HepG2 (cell line): Measurements from ENCODE around the gene TMPO. TPM values are rescaled to one million over a fixed set of nuclear protein-coding genes. Genes with fewer than 3 reads are reported as not detected.
A peak's percentile ranks its signal among the peaks of the same experiment; 100 is the strongest.

ENCODE experiments used
- ADNP ChIP-seq: sonication (generic); formaldehyde crosslinking; IDR thresholded peaks from 2 replicates; pipeline ENCODE4 v1.4.0; 2020; ENCODE audit warnings: missing genetic modification reagents
- ELF3 ChIP-seq: IDR thresholded peaks from 2 replicates; pipeline ENCODE4 v1.6.1; 2016; ENCODE audit warnings: missing genetic modification reagents, missing compliant biosample characterization
- GATAD2A ChIP-seq: IDR thresholded peaks from 2 replicates; pipeline ENCODE4 v1.6.1; 2016
- KDM5A ChIP-seq: fragments of 200-600 bp; sonication (generic); IDR thresholded peaks from 2 replicates; pipeline ENCODE4 v1.7.0; 2018; ENCODE audit warnings: antibody characterized with exemption, mild to moderate bottlenecking, low read length, borderline replicate concordance
- MIER2 ChIP-seq: IDR thresholded peaks from 2 replicates; pipeline ENCODE4 v1.6.1; 2016; ENCODE audit warnings: missing biosample characterization, missing genetic modification reagents
- NFIC ChIP-seq: IDR thresholded peaks from 2 replicates; pipeline ENCODE4 v1.6.1; 2012; ENCODE audit warnings: mild to moderate bottlenecking, low read length, inconsistent platforms
- SATB2 ChIP-seq: sonication (generic); formaldehyde crosslinking; IDR thresholded peaks from 2 replicates; pipeline ENCODE4 v1.5.0; 2020; ENCODE audit warnings: missing genetic modification reagents
- SOX5 ChIP-seq: IDR thresholded peaks from 2 replicates; pipeline ENCODE4 v1.6.1; 2016; ENCODE audit warnings: borderline replicate concordance
- ZBTB38 ChIP-seq: sonication (generic); formaldehyde crosslinking; IDR thresholded peaks from 2 replicates; pipeline ENCODE4 v1.5.1; 2020; ENCODE audit warnings: mild to moderate bottlenecking, missing genetic modification reagents
- ZNF343 ChIP-seq: sonication (generic); formaldehyde crosslinking; IDR thresholded peaks from 2 replicates; pipeline ENCODE4 v1.4.0; 2020; ENCODE audit warnings: mild to moderate bottlenecking, missing genetic modification reagents
- ZNF451 ChIP-seq: sonication (generic); formaldehyde crosslinking; IDR thresholded peaks from 2 replicates; pipeline ENCODE4 v1.5.0; 2020; ENCODE audit warnings: mild to moderate bottlenecking, missing genetic modification reagents
- ZNF501 ChIP-seq: sonication (generic); formaldehyde crosslinking; IDR thresholded peaks from 2 replicates; pipeline ENCODE4 v1.5.1; 2020; ENCODE audit warnings: mild to moderate bottlenecking, moderate library complexity, missing genetic modification reagents
- ZNF713 ChIP-seq: sonication (generic); formaldehyde crosslinking; IDR thresholded peaks from 2 replicates; pipeline ENCODE4 v1.4.0; 2020; ENCODE audit warnings: mild to moderate bottlenecking, missing genetic modification reagents
- ZNF747 ChIP-seq: sonication (generic); formaldehyde crosslinking; IDR thresholded peaks from 2 replicates; pipeline ENCODE4 v1.8.1; 2023; ENCODE audit warnings: missing genetic modification reagents, mild to moderate bottlenecking, borderline replicate concordance
- ZNF775 ChIP-seq: sonication (generic); formaldehyde crosslinking; IDR thresholded peaks from 2 replicates; pipeline ENCODE4 v1.4.0; 2020; ENCODE audit warnings: missing genetic modification reagents, mild to moderate bottlenecking, moderate library complexity, borderline replicate concordance
- ZSCAN21 ChIP-seq: sonication (generic); formaldehyde crosslinking; IDR thresholded peaks from 2 replicates; pipeline ENCODE4 v1.8.0; 2022; ENCODE audit warnings: mild to moderate bottlenecking, missing genetic modification reagents, moderate library complexity, borderline replicate concordance
- ZSCAN31 ChIP-seq: sonication (generic); formaldehyde crosslinking; IDR thresholded peaks from 2 replicates; pipeline ENCODE4 v1.5.0; 2020; ENCODE audit warnings: low read depth, mild to moderate bottlenecking, missing genetic modification reagents
- polyA plus RNA-seq, 8 experiments: library from polyadenylated mRNA; depleted of rRNA in 3 of 8; stranded (reverse) in 7 of 8; unstranded in 1 of 8; fragments of >200 nt; fragmentation: Illumina TruSeq in 4 of 8; extraction: Trizol in 4 of 8; gene quantifications; 2 replicates each; pipeline versions ENCODE4 v1.2.1 to v1.2.3, GENCODE V29; 2011 to 2016; ENCODE audit warnings: low read depth in 4 of 8, missing spikeins in 1 of 8, mixed read lengths in 1 of 8; ENCODE audit not compliant: insufficient read depth in 1 of 8
- total RNA-seq, 5 experiments: library from RNA; depleted of rRNA; stranded (reverse); fragments of >200 nt; fragmentation: Illumina TruSeq; extraction: Trizol; gene quantifications; 2 replicates each; pipeline ENCODE4 v1.2.3, GENCODE V29; 2016; ENCODE audit warnings: low read depth in 1 of 5
- TF ChIP-seq, protein P1 (sequence below): sonication (generic); formaldehyde crosslinking; IDR thresholded peaks from 2 replicates; pipeline ENCODE4 v1.8.1; 2023; ENCODE audit warnings: mild to moderate bottlenecking, moderate library complexity, missing genetic modification reagents
- TF ChIP-seq, protein P2 (sequence below): sonication (generic); formaldehyde crosslinking; IDR thresholded peaks from 2 replicates; pipeline ENCODE4 v1.4.0; 2020; ENCODE audit warnings: missing genetic modification reagents, borderline replicate concordance
- TF ChIP-seq, protein P3 (sequence below): sonication (generic); formaldehyde crosslinking; conservative IDR thresholded peaks from 2 replicates; pipeline ENCODE4 v1.8.0; 2022; ENCODE audit warnings: low read depth, missing genetic modification reagents
- TF ChIP-seq, protein P4 (sequence below): IDR thresholded peaks from 2 replicates; pipeline ENCODE4 v1.6.1; 2012; ENCODE audit warnings: low read depth, low read length, improper control_type of control experiment

Gene TMPO
- total and polyA plus RNA-seq, 2 of the 13 experiments (the other 11 are each of a cell fraction or from before 2014, with no cell fraction given): 24.2 to 167 TPM

DNA sequence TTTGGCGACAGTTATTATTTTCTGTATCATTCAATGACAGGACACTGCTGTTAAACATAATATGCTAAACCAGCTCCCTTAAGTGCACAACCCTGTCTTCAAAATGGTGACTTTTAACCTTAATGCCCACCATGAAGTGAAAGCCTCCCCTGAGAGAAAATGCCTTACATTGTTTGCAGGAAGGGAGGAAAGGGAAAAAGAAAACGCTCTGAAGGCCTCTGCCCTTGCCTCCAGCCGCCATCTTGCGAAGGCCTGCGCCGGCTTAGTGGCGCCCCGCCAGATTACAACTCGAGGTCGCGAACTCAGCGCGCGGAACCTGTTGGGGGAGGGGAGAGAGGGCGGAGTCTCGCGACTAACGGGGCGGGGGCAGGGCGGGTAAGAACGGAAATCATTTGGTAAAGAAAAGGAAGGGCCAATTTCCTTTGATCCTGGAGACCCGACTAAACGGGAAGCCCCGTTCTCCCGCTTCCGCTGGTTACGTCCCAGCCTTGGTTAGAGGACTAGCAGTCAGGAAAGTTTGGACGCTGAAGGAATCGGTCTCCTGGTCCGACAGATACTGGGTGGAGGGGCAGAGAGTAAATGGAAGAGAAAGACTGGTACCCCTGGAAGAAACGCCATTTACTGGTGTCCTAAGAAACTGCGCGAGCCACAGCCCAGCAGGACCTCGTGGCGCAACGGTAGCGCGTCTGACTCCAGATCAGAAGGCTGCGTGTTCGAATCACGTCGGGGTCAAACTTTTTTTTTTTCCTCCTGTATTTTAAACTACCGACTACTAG, 11.6 kb upstream of the TMPO start (continued):
- TF ChIP-seq ZNF747 (CRISPR knock-in tag) (peak; percentile 37), SATB2 (CRISPR knock-in tag) (no peak), SOX5 (CRISPR knock-in tag) (peak; percentile 13; the same call in 1 of the 2 replicates), ZBTB38 (CRISPR knock-in tag) (peak; percentile 12; the same call in 1 of the 2 replicates), MIER2 (0 out of 2 replicates have a peak, but pooled peaks have one; percentile 34), ADNP (CRISPR knock-in tag) (peak; percentile 76; the same call in 1 of the 2 replicates), ZNF775 (CRISPR knock-in tag) (peak; percentile 13; the same call in 1 of the 2 replicates), KDM5A (0 out of 2 replicates have a peak, but pooled peaks have one; percentile 73), GATAD2A (CRISPR knock-in tag) (peak; percentile 37; the same call in 1 of the 2 replicates), ELF3 (CRISPR knock-in tag) (peak; percentile 52), ZNF501 (CRISPR knock-in tag) (peak; percentile 73), ZNF713 (CRISPR knock-in tag) (no peak), ZSCAN31 (peak; percentile 56; the same call in 1 of the 2 replicates), NFIC (peak; percentile 55; the same call in 1 of the 2 replicates), ZNF343 (CRISPR knock-in tag) (0 out of 2 replicates have a peak, but pooled peaks have one; percentile 24), ZNF451 (peak; percentile 24), ZSCAN21 (no peak)
- TF ChIP-seq, protein P1, sequence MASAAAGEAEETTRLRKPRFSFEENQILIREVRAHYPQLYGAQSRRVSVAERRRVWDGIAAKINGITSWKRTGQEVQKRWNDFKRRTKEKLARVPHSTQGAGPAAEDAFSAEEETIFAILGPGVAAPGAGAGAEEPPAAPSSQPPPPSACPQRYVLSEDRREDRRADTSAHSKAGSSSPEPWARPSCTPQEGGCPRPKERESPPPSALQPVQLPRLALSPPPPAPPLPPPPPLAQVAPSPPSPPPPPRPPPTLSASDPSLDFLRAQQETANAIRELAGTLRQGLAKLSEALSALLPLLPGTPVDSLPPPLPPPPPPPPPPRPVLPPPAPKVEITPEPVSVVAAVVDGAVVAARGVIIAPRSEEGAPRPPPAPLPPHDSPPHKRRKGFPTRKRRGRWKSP: peak; percentile 68
- TF ChIP-seq, protein P2, sequence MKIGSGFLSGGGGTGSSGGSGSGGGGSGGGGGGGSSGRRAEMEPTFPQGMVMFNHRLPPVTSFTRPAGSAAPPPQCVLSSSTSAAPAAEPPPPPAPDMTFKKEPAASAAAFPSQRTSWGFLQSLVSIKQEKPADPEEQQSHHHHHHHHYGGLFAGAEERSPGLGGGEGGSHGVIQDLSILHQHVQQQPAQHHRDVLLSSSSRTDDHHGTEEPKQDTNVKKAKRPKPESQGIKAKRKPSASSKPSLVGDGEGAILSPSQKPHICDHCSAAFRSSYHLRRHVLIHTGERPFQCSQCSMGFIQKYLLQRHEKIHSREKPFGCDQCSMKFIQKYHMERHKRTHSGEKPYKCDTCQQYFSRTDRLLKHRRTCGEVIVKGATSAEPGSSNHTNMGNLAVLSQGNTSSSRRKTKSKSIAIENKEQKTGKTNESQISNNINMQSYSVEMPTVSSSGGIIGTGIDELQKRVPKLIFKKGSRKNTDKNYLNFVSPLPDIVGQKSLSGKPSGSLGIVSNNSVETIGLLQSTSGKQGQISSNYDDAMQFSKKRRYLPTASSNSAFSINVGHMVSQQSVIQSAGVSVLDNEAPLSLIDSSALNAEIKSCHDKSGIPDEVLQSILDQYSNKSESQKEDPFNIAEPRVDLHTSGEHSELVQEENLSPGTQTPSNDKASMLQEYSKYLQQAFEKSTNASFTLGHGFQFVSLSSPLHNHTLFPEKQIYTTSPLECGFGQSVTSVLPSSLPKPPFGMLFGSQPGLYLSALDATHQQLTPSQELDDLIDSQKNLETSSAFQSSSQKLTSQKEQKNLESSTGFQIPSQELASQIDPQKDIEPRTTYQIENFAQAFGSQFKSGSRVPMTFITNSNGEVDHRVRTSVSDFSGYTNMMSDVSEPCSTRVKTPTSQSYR (CRISPR knock-in tag): peak; percentile 99
- TF ChIP-seq, protein P3, sequence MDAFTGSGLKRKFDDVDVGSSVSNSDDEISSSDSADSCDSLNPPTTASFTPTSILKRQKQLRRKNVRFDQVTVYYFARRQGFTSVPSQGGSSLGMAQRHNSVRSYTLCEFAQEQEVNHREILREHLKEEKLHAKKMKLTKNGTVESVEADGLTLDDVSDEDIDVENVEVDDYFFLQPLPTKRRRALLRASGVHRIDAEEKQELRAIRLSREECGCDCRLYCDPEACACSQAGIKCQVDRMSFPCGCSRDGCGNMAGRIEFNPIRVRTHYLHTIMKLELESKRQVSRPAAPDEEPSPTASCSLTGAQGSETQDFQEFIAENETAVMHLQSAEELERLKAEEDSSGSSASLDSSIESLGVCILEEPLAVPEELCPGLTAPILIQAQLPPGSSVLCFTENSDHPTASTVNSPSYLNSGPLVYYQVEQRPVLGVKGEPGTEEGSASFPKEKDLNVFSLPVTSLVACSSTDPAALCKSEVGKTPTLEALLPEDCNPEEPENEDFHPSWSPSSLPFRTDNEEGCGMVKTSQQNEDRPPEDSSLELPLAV: no peak
- TF ChIP-seq, protein P4, sequence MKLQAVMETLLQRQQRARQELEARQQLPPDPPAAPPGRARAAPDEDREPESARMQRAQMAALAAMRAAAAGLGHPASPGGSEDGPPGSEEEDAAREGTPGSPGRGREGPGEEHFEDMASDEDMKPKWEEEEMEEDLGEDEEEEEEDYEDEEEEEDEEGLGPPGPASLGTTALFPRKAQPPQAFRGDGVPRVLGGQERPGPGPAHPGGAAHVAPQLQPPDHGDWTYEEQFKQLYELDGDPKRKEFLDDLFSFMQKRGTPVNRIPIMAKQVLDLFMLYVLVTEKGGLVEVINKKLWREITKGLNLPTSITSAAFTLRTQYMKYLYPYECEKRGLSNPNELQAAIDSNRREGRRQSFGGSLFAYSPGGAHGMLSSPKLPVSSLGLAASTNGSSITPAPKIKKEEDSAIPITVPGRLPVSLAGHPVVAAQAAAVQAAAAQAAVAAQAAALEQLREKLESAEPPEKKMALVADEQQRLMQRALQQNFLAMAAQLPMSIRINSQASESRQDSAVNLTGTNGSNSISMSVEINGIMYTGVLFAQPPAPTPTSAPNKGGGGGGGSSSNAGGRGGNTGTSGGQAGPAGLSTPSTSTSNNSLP: peak; percentile 50
